ENCODE results near the gene MT1H.

DNA sequence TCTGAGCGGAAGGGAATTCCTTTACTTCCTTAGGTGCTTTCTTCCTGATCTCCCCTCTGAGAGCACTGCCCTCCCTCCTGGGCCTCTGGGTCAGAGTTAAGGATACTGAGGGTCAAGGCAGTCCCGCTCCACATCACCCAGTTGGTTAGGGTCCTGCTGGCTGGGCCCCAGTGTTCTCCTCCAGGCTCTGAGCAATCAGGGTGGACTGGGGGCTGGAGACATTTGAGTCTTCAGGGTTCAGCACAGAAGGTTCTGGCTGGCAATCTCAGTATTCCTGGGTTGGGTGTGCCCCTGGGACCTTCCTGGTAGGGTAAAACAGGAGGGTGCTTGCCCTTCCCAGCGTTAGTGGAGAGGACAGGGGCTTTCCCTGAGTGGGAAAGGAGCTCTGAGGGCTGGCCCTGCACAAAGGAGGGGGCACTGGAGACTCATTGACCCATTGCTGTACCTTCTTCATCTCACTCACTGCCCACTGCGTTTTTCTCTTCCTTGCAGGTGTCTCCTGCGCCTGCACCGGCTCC lies 36.7 kb upstream of the MT1H start:
- TF ChIP-seq, protein P1, sequence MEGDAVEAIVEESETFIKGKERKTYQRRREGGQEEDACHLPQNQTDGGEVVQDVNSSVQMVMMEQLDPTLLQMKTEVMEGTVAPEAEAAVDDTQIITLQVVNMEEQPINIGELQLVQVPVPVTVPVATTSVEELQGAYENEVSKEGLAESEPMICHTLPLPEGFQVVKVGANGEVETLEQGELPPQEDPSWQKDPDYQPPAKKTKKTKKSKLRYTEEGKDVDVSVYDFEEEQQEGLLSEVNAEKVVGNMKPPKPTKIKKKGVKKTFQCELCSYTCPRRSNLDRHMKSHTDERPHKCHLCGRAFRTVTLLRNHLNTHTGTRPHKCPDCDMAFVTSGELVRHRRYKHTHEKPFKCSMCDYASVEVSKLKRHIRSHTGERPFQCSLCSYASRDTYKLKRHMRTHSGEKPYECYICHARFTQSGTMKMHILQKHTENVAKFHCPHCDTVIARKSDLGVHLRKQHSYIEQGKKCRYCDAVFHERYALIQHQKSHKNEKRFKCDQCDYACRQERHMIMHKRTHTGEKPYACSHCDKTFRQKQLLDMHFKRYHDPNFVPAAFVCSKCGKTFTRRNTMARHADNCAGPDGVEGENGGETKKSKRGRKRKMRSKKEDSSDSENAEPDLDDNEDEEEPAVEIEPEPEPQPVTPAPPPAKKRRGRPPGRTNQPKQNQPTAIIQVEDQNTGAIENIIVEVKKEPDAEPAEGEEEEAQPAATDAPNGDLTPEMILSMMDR (IDR thresholded peaks at IDR 0.05) = no peak
- no peak for TF ChIP-seq POLR2AphosphoS5 (IDR thresholded peaks at IDR 0.05)
- no peak for TF ChIP-seq POLR2A (IDR thresholded peaks at IDR 0.05)

Data from breast epithelium (tissue), 3 donors.